ENCODE measurements around the gene ASPRV1. TPM values are rescaled to one million over a fixed set of nuclear protein-coding genes. Genes with fewer than 3 reads are reported as not detected.

ASPRV1 gene
- total RNA-seq, 2 donors from 2014 or later, result 0.84 to 0.91 TPM

GRCh38 chr2:69993708-69994107 is 32.3 kb upstream of the ASPRV1 start:
- TF ChIP-seq CTCF (conservative IDR thresholded peaks at IDR 0.05), result no peak
- Histone ChIP-seq H3K27me3 (ENCODE audit: control insufficient read depth, insufficient read depth, low read length, poor library complexity, severe bottlenecking) (no peaks in the 10 kb centered on the region), H3K9ac (ENCODE audit: extremely low read depth, low read length, poor library complexity, severe bottlenecking) (no peak overlapping the region), H3K27ac (ENCODE audit: low read depth, low read length) (no peak overlapping the region), H3K4me3 (ENCODE audit: low read length) (no peak overlapping the region), H3K4me1 (ENCODE audit: control insufficient read depth, insufficient read depth, low read length) (peaks cover 7% of the 10 kb centered on the region), H3K36me3 (ENCODE audit: control insufficient read depth, insufficient read depth, low read length) (no peaks in the 10 kb centered on the region), H3K9me3 (ENCODE audit: control insufficient read depth, low read length) (no peaks in the 10 kb centered on the region)
- Mint-ChIP-seq H3K27ac (no peak overlapping the region), H3K36me3 (ENCODE audit: low read depth) (peaks cover 17% of the 10 kb centered on the region), H3K9me3 (no peaks in the 10 kb centered on the region), H3K4me1 (peaks cover 36% of the 10 kb centered on the region), H3K27me3 (ENCODE audit: insufficient read depth) (peaks cover 9% of the 10 kb centered on the region), H3K4me3 (no peak overlapping the region)
- peak; percentile 21 for DNase-seq
- 95 to 99% methylated on average over 5 of the region's 5 CpGs for WGBS, 2 experiments (ENCODE audit: insufficient coverage in 1 of 2, insufficient read length in 1 of 2)

- Histone ChIP-seq H3K27me3 (ENCODE audit: control insufficient read depth, insufficient read depth, low read length, poor library complexity, severe bottlenecking) (no peaks in the 10 kb centered on the region), H3K9me3 (ENCODE audit: control insufficient read depth, low read length) (no peaks in the 10 kb centered on the region), H3K36me3 (ENCODE audit: control insufficient read depth, insufficient read depth, low read length) (no peaks in the 10 kb centered on the region), H3K4me3 (ENCODE audit: low read length) (no peak overlapping the region), H3K9ac (ENCODE audit: extremely low read depth, low read length, poor library complexity, severe bottlenecking) (no peak overlapping the region), H3K27ac (ENCODE audit: low read depth, low read length) (no peak overlapping the region), H3K4me1 (ENCODE audit: control insufficient read depth, insufficient read depth, low read length) (peaks cover 5% of the 10 kb centered on the region)
- WGBS, 2 experiments (ENCODE audit: insufficient coverage in 1 of 2, insufficient read length in 1 of 2), result 85 to 87% methylated on average over 6 to 7 of the region's 7 CpGs
- no peak for TF ChIP-seq CTCF (conservative IDR thresholded peaks at IDR 0.05)
- peaks cover 36% of the 10 kb centered on the region for H3K4me1 Mint-ChIP-seq
- H3K4me3 Mint-ChIP-seq, result no peak overlapping the region
- peaks cover 9% of the 10 kb centered on the region for H3K27me3 Mint-ChIP-seq (ENCODE audit: insufficient read depth)
- DNase-seq, result no peak
- H3K27ac Mint-ChIP-seq, result no peak overlapping the region
- no peaks in the 10 kb centered on the region for H3K9me3 Mint-ChIP-seq
- peaks cover 17% of the 10 kb centered on the region for H3K36me3 Mint-ChIP-seq (ENCODE audit: low read depth)
Observed at GRCh38 chr2:69993048-69993565, 31.7 kb upstream of the ASPRV1 start.

GRCh38 chr2:69992310-69993047 is 31.0 kb upstream of the ASPRV1 start:
- Histone ChIP-seq H3K9me3 (ENCODE audit: control insufficient read depth, low read length) (no peaks in the 10 kb centered on the region), H3K4me3 (ENCODE audit: low read length) (no peak overlapping the region), H3K27me3 (ENCODE audit: control insufficient read depth, insufficient read depth, low read length, poor library complexity, severe bottlenecking) (no peaks in the 10 kb centered on the region), H3K9ac (ENCODE audit: extremely low read depth, low read length, poor library complexity, severe bottlenecking) (no peak overlapping the region), H3K36me3 (ENCODE audit: control insufficient read depth, insufficient read depth, low read length) (no peaks in the 10 kb centered on the region), H3K27ac (ENCODE audit: low read depth, low read length) (no peak overlapping the region), H3K4me1 (ENCODE audit: control insufficient read depth, insufficient read depth, low read length) (peaks cover 5% of the 10 kb centered on the region)
- 87 to 95% methylated on average over 5 to 8 of the region's 8 CpGs for WGBS, 2 experiments (ENCODE audit: insufficient coverage in 1 of 2, insufficient read length in 1 of 2)
- no peak for TF ChIP-seq CTCF (conservative IDR thresholded peaks at IDR 0.05)
- Mint-ChIP-seq H3K4me1 (peaks cover 31% of the 10 kb centered on the region), H3K36me3 (ENCODE audit: low read depth) (peaks cover 17% of the 10 kb centered on the region), H3K4me3 (no peak overlapping the region), H3K27ac (no peak overlapping the region), H3K9me3 (no peaks in the 10 kb centered on the region), H3K27me3 (ENCODE audit: insufficient read depth) (peaks cover 9% of the 10 kb centered on the region)
- peak; percentile 41 for DNase-seq

Data from endodermal cell (in vitro differentiated cells).